Mucosa of descending colon (tissue), 3 donors: ENCODE measurements around the gene PNLDC1. TPM values are rescaled to one million over a fixed set of nuclear protein-coding genes. Genes with fewer than 3 reads are reported as not detected.

ENCODE experiments used
- ATAC-seq: fragments of 200-7000 bp; cut with Tn5 transposase; one replicate; pipeline ENCODE4 v1.9.1; 2020; ENCODE audit warnings: mild to moderate bottlenecking, moderate library complexity
- DNase-seq, 3 donors: peaks; one replicate each; pipeline ENCODE4 v3.0.0-alpha.2; 2020
- H3K36me3 ChIP-seq: fragments of 200-600 bp; one replicate; pipeline ENCODE4 v1.8.0; 2021; ENCODE audit warnings: low read depth, mild to moderate bottlenecking
- H3K4me1 ChIP-seq: fragments of 200-600 bp; one replicate; pipeline ENCODE4 v1.8.0; 2021; ENCODE audit warnings: low read depth, mild to moderate bottlenecking
- H3K4me3 ChIP-seq: fragments of 200-600 bp; one replicate; pipeline ENCODE4 v1.8.0; 2021; ENCODE audit warnings: mild to moderate bottlenecking
- H3K9me3 ChIP-seq: fragments of 200-600 bp; one replicate; pipeline ENCODE4 v1.8.0; 2021; ENCODE audit warnings: mild to moderate bottlenecking
- intact Hi-C, 2 donors: fragments of 100-400 bp; cut with DNase I in 1 of 2; cut with micrococcal nuclease in 1 of 2; formaldehyde crosslinking; loops; one replicate each; pipeline versions ENCODE4 v1.11.0 to v1.11.1; 2022; cut with DNase I, micrococcal nuclease
- total RNA-seq, 3 donors: library from RNA; stranded (reverse); fragmentation: NEBNext Ultra II Directional in 2 of 3; extraction: Animal tissue kit (Norgen Biotek cat#: 25700) in 2 of 3; gene quantifications; one replicate each; pipeline versions ENCODE4 v1.2.1 to v1.2.4, GENCODE V29; 2021 to 2023
- TF ChIP-seq, protein P1 (sequence below): fragments of 200-600 bp; IDR thresholded peaks from one replicate; pipeline ENCODE4 v1.8.0; 2022; ENCODE audit warnings: antibody characterized with exemption, mild to moderate bottlenecking
- donor health status: DM: no; HTN: no; CAD: no; lungs with moderate emphysema.
- donor health status: DM: no; HTN: no; CAD: no.
- donor health status: DM: no; HTN: yes; CAD: no.

Gene PNLDC1
- total RNA-seq, 3 donors from 2014 or later: 1.3 TPM; not detected in 2

DNA sequence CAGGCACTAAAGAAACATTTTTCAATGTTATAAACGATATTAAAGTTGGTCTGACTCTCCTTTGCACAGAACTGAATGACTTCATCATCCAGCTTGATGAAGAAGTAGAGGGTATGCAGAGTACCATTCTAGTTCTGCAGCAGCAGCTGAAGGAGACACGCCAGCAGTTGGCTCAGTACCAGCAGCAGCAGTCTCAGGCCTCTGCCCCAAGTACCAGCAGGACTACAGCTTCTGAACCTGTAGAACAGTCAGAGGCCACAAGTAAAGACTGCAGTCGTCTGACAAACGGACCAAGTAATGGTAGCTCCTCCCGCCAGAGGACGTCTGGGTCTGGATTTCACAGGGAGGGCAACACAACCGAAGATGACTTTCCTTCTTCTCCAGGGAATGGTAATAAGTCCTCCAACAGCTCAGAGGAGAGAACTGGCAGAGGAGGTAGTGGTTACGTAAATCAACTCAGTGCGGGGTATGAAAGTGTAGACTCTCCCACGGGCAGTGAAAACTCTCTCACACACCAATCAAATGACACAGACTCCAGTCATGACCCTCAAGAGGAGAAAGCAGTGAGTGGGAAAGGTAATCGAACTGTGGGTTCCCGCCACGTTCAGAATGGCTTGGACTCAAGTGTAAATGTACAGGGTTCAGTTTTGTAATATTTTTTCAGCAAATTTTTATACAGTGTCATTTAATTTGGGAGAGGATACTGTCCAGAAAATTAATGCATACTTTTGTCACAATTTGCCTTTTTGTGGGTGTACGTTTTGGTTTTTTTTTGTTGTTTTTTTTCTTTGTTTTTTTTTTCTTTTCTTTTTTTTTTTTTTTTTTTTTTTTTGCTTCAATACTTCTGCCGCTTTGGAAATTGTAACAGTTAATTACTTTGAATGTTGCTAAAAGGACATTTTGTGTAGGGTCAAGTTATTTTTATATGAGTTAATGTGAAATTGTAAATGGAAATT, 44.8 kb upstream of the PNLDC1 start:
- Histone ChIP-seq H3K9me3 (no peaks in the 10 kb centered on the region), H3K36me3 (peaks cover 6% of the 10 kb centered on the region), H3K4me1 (no peaks in the 10 kb centered on the region), H3K4me3 (no peak overlapping the region)
- DNase-seq (no peak), ATAC-seq (peak; percentile 13)
- TF ChIP-seq, protein P1, sequence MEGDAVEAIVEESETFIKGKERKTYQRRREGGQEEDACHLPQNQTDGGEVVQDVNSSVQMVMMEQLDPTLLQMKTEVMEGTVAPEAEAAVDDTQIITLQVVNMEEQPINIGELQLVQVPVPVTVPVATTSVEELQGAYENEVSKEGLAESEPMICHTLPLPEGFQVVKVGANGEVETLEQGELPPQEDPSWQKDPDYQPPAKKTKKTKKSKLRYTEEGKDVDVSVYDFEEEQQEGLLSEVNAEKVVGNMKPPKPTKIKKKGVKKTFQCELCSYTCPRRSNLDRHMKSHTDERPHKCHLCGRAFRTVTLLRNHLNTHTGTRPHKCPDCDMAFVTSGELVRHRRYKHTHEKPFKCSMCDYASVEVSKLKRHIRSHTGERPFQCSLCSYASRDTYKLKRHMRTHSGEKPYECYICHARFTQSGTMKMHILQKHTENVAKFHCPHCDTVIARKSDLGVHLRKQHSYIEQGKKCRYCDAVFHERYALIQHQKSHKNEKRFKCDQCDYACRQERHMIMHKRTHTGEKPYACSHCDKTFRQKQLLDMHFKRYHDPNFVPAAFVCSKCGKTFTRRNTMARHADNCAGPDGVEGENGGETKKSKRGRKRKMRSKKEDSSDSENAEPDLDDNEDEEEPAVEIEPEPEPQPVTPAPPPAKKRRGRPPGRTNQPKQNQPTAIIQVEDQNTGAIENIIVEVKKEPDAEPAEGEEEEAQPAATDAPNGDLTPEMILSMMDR: no peak
- intact Hi-C loops: no loop called here

DNA sequence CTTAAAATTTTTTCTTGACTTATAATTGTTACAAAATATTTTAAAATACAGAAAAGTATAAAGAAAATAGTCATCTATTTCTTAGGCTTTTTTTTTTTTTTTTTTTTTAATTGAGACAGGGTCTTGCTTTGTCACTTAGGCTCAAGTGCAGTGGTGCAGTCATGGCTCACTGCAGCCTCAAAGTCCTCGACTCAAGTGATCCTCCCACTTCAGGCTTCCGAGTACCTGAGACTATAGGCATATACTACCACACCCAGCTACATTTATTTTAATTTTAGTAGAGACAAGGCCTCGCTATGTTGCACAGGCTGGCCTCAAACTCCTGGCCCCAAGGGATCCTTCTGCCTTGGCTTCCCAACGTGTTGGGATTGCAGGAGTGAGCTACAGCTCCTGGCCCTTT, 43.6 kb upstream of the PNLDC1 start:
- ATAC-seq (no peak), DNase-seq (no peak)
- H3K36me3 ChIP-seq: peaks cover 6% of the 10 kb centered on the region
- no peaks in the 10 kb centered on the region for H3K9me3 ChIP-seq
- H3K4me3 ChIP-seq: no peak overlapping the region
- TF ChIP-seq, protein P1: no peak
- H3K4me1 ChIP-seq: no peaks in the 10 kb centered on the region
- intact Hi-C loops: no loop called here

DNA sequence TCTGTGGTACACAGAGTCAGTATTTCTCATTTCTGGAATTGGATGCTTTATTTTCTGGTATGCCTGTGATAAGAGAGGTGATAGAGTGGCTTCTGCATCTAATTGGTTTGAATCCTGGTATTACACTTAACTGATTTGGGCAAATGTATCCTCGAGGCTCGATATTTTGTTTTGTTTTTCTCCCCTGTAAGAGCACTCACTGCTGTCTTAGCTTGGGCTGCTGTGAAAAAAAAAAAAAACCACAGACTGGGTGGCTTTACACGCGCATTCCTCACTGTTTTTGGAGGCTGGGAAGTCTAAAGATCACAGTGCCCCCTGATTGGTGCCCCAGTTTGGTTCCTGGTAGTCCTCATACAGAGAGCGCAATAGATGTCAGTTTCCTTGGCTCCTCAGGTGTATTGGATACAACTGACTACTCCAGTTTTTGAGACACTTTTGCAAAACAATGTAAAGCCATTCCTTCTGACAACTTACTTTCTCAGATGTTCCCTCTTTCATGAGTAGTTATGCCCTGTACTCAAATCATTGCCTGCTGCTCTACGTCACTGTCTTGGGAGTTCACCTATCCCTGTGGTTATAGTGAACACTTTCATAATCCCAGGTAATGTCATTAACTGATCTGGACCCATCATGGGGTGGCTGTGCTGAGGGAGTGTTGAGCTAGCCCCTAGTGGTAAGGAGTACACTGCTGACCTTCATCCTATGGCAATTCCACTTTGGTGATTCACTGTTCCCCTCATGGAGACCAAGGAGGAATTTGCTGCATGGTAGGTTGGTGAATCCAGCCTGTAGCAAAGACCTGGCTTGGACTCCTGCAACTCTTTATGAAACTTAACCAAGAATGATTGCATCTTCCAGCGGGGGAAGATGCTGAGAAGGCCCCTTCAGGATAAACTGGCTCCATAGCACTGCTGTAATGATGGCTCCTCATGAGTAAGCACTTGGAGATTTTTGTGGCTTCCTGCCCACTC, 41.8 kb upstream of the PNLDC1 start:
- no peak for ATAC-seq
- no peak overlapping the region for H3K4me3 ChIP-seq
- H3K9me3 ChIP-seq: no peaks in the 10 kb centered on the region
- intact Hi-C loops: no loop called here
- no peak for DNase-seq
- peaks cover 7% of the 10 kb centered on the region for H3K4me1 ChIP-seq
- TF ChIP-seq, protein P1: no peak
- H3K36me3 ChIP-seq: peaks cover 2% of the 10 kb centered on the region

DNA sequence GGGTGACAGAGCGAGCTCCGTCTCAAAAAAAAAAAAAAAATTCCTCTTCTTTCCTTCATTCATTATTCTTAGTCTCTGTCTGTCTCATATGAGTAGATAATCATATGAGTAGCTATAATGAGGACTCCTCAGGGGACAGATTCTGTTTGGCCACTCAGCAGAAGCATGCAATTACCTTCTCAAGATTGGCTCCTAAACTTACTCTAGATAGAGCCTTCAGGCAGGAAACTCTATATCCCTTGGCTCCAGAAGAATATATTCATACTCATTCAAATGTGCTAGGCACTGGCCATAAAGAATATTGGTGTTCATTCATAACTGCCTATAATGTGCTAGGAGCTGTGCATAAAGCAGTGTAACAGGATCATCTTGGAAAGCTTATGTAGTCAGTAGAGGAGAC, 40.4 kb upstream of the PNLDC1 start:
- H3K36me3 ChIP-seq: peaks cover 2% of the 10 kb centered on the region
- ATAC-seq (no peak), DNase-seq (no peak)
- H3K4me3 ChIP-seq: no peak overlapping the region
- TF ChIP-seq, protein P1: no peak
- intact Hi-C loops: no loop called here
- peaks cover 7% of the 10 kb centered on the region for H3K4me1 ChIP-seq
- no peaks in the 10 kb centered on the region for H3K9me3 ChIP-seq

DNA sequence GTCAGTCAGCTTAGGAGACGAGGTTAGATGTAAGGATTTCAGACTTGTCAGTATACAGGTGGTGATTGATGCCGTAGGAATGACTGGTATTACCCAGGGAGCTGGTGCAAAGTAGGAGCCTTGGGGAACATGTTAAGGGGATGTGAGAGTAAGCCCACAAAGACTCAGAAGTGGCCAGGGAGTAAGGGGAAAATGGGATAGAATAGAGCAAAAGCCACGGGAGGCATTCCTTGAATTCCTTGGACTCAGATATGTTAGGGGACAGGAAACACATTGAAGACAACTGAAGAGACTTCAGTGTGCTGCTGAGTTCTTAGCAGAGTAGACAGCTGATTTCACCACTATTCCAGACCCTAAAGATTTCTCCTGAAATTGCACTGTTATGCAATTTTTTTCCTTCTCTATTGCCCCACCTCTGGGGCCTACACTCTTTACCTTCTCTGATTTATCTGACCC, 39.4 kb upstream of the PNLDC1 start:
- H3K4me3 ChIP-seq: no peak overlapping the region
- H3K9me3 ChIP-seq: no peaks in the 10 kb centered on the region
- DNase-seq (no peak), ATAC-seq (no peak)
- TF ChIP-seq, protein P1: no peak
- peaks cover 2% of the 10 kb centered on the region for H3K36me3 ChIP-seq
- intact Hi-C loops: no loop called here
- H3K4me1 ChIP-seq: peaks cover 7% of the 10 kb centered on the region
